SKM-1 (cell line): ENCODE results near the gene GPI.

ENCODE experiments used
- DNase-seq: peaks from one replicate; lab custom pipeline; 2025; ENCODE audit not compliant: unreplicated experiment; lab: John Stamatoyannopoulos, UW

GPI gene

GRCh38 chr19:34402074-34402600 is 37.1 kb downstream of the GPI start:
- no peak for DNase-seq

DNA sequence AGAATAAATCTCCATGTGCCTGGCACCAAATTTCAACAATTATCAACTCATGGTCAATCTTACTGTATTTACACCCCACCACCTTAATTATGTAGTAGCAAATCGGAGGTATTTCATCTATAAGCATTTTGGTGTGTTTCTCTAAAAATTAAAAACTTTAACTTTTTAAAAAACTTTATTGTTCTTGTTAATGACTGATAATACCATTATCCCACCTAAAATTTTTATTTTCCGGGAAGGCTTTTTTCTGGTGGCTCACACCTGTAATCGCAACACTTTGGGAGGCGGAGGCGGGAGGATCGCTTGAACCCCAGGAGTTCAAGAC is 38.8 kb downstream of the GPI start:
- no peak for DNase-seq

- DNase-seq, result peak; percentile 85
Observed at GRCh38 chr19:34404109-34404909, 39.3 kb downstream of the GPI start, which contains the start of gene PDCD2L. Gene PDCD2L, plus strand, starts transcription at chr19:34404399. Its CDS starts 32 bp downstream, at chr19:34404431.

DNA sequence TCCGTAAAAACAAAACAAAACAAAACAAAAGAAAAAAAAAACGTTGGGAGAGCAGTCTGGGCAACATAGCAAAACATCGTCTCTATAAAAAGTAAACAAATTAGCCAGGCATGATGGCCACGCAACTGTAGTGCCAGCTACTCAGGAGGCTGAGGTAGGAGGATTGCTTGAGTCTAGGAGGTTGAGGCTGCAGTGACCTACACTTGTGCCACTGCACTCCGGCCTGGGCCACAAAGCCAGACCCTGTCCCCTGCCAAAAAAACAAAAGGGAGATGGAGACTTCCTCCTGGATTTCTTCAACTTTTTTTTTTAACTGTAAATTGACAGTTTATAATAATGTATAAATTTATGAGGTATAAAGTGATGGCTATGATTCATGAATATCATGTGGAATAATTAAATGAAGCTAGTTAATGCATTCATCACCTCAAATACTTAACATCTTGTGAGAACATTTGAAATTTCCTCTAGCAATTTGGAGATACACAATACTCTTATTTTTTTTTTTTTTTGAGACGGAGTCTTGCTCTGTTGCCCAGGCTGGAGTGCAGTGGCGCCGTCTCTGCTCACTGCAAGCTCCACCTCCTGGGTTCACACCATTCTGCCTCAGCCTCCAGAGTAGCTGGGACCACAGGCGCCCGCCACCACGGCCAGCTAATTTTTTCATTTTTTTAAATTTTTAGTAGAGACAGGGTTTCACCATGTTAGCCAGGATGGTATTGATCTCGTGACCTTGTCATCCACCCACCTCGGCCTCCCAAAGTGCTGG is 41.1 kb downstream of the GPI start:
- no peak for DNase-seq

GRCh38 chr19:34408411-34408810 is 43.4 kb downstream of the GPI start:
- no peak for DNase-seq

DNA sequence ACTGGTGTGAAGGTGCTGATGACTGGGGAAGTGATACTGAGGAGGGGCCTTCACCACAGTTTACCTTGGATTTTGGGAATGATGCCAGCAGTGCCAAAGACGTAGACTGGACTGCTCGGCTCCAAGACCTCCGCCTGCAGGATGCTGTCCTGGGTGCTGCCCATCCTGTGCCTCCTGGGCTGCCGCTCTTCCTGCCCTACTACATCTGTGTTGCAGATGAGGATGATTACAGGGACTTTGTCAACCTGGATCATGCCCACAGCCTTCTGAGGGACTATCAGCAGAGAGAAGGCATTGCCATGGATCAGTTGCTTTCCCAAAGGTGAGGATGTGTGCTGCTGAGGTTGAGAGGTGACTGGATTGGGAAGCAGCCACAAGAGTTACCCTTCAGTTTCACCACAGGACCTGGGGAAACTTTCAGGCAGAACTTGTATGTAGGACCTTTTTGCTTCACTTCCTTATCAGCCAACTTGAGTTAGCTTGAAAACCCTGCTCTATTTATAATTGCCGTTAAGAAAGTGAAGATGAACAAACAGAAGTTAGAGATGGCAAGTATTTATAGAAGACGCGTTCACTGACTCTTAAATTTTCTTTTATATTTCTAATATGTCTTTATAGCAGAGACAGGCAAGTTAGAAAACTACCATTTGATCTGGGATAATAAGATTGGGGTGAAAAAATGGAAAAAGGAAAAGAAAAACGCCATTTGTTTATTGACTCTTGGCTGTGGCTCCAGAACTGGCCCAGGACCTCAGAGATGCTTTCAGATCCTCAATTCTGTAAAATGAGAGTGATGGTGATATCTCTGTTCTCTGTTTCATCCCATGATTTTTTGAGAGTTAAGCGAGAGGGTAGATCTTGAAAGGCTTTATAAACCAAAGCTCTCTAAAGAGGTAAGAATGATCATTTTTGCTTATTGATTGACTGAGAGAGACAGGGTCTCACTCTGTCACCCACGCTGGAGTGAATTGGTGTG is 44.5 kb downstream of the GPI start:
- no peak for DNase-seq

- no peak for DNase-seq
Observed at GRCh38 chr19:34411216-34411615, 46.2 kb downstream of the GPI start.

- no peak for DNase-seq
Observed at GRCh38 chr19:34416021-34416545, 51.1 kb downstream of the GPI start.

- DNase-seq, result no peak
Observed at GRCh38 chr19:34418300-34418699, 53.3 kb downstream of the GPI start.

DNA sequence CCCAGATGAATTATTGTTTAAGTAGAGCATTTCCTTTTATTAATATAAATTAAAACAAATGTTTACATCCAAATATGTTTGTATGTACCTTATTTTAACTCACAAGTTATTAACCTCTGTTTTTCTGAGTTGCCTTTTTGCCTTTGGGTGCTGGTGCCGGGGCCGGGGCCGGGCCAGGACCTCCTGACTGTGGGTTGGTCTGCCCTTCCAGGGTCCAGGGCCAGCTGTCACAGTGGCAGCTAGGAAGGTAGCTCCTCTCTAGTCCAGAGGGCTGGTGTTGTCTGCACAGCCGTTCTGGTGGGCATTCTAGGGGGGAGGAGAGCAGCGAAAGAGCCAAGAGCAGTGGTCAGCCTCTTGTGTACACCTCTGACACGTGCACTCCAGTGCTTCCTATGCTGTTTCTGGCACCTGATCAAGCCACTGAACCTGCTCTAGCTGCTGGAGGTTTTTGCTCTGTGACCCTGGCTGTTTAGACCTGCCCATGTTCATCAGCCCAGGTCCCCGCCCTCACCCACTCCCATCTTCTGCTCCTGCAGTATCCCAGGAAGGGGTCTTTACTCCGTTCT is 61.2 kb downstream of the GPI start:
- no peak for DNase-seq

- DNase-seq, result no peak
Observed at GRCh38 chr19:34428549-34429285, 63.7 kb downstream of the GPI start.

- DNase-seq, result no peak
Observed at GRCh38 chr19:34429553-34429952, 64.6 kb downstream of the GPI start.

DNA sequence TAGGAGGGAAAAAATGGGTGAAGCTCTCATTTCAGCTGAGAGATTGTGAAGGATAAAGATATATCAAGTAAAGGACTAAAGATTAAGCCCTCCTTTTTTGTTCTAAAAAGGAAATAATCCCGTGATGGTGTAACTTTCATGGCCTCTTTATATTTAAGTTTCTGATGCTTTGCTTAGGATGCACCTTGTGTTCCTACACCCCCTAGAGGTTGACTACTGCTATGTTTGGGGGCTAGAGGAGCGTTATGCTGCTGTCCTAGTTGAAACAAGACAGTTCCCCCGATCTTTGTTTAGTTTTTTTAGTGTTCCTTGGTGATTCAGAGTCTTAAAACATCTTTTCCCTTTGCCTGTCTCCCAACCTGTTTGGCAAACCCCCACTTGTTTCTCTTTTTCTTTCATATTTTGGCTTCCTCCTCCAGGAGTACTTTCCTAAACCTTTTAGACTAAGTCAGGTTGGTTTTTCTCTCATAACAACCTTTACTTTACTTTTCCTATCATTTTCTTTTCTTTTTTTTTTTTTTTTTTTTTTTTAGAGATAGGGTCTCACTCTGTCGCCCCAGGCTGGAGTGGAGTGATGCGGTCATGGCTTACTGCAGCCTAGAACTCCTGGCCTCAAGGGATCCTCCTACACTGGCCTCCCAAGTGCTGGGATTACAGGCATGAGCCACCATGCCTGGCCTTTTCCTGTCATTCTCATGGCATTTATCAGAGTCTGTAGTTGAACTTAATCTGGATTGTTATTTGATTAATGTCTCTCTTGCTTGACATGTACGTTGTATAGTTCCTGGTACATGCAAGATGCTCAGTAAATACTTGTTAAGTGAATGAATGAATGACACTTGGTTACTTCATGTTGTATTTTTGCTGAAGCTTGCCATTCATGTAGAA is 66.0 kb downstream of the GPI start:
- peak; percentile 32 for DNase-seq

DNA sequence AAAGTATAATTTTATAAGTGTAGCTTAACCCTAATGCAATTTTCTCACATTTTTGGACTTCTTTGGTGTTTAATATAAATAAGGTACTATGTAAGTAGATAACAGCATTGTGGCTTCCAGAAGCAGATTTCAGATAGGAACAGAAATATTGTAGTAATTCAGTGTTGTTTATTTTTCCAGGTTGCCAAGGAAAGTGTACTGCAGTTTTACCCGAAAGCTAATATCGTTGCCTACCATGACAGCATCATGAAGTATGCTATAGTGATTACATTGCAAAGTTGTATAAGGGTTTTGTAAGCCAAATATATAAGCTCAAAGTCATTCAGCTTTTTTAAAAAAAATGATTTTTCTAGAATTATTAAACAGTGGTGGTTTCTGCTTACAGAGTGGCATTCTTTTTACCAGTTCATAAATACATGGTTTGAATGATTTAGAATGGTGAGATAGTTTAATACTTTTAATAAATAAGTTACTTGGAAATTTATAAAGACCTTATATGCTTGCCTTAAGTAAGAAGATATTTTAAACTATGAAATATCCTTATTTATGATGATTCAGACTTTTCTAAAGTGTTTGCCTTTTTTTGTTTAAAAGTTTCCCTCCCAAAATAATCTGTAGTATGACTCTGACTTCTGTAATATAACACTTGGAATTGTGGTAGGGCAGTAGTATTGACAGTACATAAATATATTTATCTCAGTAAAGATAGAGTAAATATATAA is 66.8 kb downstream of the GPI start:
- no peak for DNase-seq

DNA sequence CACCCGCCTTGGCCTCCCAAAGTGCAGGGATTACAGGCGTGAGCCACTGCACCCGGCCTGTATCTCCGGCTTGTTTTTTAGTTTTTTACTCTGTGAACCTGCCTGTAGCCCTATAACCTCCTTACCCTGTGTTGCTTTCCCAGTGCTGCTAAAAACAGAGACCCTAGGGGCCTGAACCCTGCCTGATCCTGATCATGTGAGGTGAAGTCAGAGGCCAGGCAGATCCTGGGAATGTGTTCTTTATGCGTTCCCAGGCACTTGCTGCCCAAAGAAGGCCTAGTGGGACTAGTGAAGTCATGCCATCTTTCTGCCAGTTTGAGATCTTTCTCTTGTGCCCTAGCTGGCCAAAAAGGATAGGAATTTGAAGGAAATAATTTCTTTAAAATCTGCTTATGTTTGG is 67.8 kb downstream of the GPI start:
- no peak for DNase-seq

- DNase-seq, result no peak
Observed at GRCh38 chr19:34436716-34437115, 71.7 kb downstream of the GPI start.

DNA sequence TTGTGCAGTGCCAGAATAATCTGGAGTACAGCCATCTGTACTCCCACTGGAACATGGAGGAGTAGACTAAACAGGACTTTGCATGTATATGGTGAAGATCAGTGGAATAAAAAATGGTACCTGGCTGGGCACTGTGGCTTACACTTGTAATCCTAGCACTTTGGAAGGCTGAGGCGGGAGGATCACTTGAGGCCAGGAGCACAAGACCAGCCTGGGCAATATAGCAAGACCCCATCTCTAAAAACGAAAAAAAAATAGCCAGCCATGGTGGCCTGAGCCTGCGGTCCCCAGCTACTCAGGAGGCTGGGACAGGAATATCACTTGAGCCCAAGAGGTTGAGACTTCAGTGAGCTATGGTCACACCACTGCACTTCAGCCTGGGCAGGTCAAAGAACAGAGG is 83.2 kb downstream of the GPI start:
- no peak for DNase-seq
